Left lung (tissue), 10 donors: Measurements from ENCODE around the gene ESYT2. TPM values are rescaled to one million over a fixed set of nuclear protein-coding genes. Genes with fewer than 3 reads are reported as not detected.

ENCODE experiments used
- ATAC-seq: fragments of 200-7000 bp; cut with Tn5 transposase; one replicate; pipeline ENCODE4 v1.9.1; 2020; ENCODE audit warnings: moderate library complexity
- DNase-seq, 4 donors: peaks; one replicate each; pipeline ENCODE4 v3.0.0-alpha.2; 2013 to 2020
- H3K27ac ChIP-seq, 2 donors: fragments of 200-600 bp; sonication (generic) in 1 of 2; one replicate each; pipeline versions ENCODE4 v1.5.0 to v1.8.0; 2020 to 2021
- H3K27me3 ChIP-seq, 2 donors: fragments of 200-600 bp; sonication (generic) in 1 of 2; one replicate each; pipeline versions ENCODE4 v1.5.0 to v1.8.0; 2020 to 2021
- H3K36me3 ChIP-seq, 2 donors: fragments of 200-600 bp; sonication (generic) in 1 of 2; one replicate each; pipeline versions ENCODE4 v1.5.0 to v1.8.0; 2020 to 2021
- H3K4me1 ChIP-seq, 2 donors: fragments of 200-600 bp; one replicate each; pipeline ENCODE4 v1.8.0; 2021
- H3K4me3 ChIP-seq, 2 donors: fragments of 200-600 bp; sonication (generic) in 1 of 2; one replicate each; pipeline versions ENCODE4 v1.5.0 to v1.8.0; 2020 to 2021; ENCODE audit warnings: mild to moderate bottlenecking in 1 of 2
- H3K9me3 ChIP-seq, 2 donors: fragments of 200-600 bp; sonication (generic) in 1 of 2; one replicate each; pipeline versions ENCODE4 v1.5.0 to v1.8.0; 2020 to 2021
- intact Hi-C, 2 donors: fragments of 100-400 bp; cut with DNase I; formaldehyde crosslinking; loops; one replicate each; pipeline versions ENCODE4 v1.11.2 to v1.14.2; 2022
- polyA plus RNA-seq, 6 donors: library from polyadenylated mRNA; unstranded; fragments of 120-200 nt; gene quantifications; one replicate each; pipeline ENCODE4 v1.2.1, GENCODE V29; 2013; ENCODE audit not compliant: insufficient read length in 6 of 6
- total RNA-seq, 2 donors: library from RNA; stranded (reverse); fragmentation: NEBNext Ultra II Directional; extraction: Animal tissue kit (Norgen Biotek cat#: 25700); gene quantifications; one replicate each; pipeline ENCODE4 v1.2.1, GENCODE V29; 2021
- TF ChIP-seq, protein P1 (sequence below), 2 donors: fragments of 200-600 bp; sonication (generic) in 1 of 2; IDR thresholded peaks; one replicate each; pipeline versions ENCODE4 v1.5.0 to v1.8.0; 2021; ENCODE audit warnings: antibody characterized with exemption in 2 of 2
- donor health status: DM: no; HTN: yes; CAD: no.
- donor health status: DM: no; HTN: no; CAD: no.

ESYT2 gene
- total and polyA plus RNA-seq, 8 donors = 38.3 to 75.7 (median 43.3) TPM

- Histone ChIP-seq H3K4me1 (peaks cover 0 to 14% of the 10 kb centered on the region in 2 donors), H3K27me3 (no peaks in the 10 kb centered on the region), H3K27ac (no peak overlapping the region), H3K9me3 (no peaks in the 10 kb centered on the region), H3K36me3 (peaks cover 0 to 66% of the 10 kb centered on the region in 2 donors), H3K4me3 (no peak overlapping the region)
- no peak for DNase-seq
- TF ChIP-seq, protein P1, sequence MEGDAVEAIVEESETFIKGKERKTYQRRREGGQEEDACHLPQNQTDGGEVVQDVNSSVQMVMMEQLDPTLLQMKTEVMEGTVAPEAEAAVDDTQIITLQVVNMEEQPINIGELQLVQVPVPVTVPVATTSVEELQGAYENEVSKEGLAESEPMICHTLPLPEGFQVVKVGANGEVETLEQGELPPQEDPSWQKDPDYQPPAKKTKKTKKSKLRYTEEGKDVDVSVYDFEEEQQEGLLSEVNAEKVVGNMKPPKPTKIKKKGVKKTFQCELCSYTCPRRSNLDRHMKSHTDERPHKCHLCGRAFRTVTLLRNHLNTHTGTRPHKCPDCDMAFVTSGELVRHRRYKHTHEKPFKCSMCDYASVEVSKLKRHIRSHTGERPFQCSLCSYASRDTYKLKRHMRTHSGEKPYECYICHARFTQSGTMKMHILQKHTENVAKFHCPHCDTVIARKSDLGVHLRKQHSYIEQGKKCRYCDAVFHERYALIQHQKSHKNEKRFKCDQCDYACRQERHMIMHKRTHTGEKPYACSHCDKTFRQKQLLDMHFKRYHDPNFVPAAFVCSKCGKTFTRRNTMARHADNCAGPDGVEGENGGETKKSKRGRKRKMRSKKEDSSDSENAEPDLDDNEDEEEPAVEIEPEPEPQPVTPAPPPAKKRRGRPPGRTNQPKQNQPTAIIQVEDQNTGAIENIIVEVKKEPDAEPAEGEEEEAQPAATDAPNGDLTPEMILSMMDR (IDR thresholded peaks at IDR 0.05) = no peak
- ATAC-seq = no peak
- intact Hi-C loops = no loop called here
These were observed 94.4 kb downstream of the ESYT2 start for GRCh38 chr7:158734861-158735260.

DNA sequence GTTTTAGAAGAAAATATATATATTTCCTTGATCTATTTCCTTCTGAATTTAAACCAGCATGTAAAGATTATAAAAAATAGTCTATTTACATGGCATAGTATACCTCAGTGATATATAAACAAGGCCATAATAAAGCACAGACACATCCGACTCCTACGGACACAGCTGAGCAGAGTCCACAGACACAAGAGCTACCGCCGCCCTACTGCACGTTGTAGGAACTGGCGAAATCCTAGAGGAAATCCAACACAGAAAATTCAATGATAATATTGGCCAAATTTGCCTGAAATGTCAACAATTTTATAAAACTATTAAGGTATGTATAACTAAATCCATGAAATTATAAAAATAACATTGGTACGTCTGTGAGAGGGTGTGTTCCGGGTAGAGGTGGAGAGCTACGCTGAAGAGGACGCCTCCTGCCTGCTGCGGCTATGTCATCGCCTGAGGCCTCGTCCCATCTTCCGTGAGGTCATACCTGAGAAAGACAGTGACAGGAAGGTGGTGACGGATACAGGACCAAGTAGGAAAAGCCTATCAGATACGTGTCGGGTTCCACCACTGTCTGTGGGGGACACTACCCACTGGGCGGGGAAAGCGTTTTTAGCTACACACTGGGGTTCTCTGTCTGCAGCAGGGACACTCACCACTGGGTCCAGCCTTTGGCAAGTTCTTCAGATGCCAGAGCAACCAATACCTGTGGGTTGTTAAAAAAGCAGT, 95.4 kb downstream of the ESYT2 start:
- H3K4me1 ChIP-seq = peaks cover 0 to 10% of the 10 kb centered on the region in 2 donors
- ATAC-seq (no peak), DNase-seq (no peak)
- H3K9me3 ChIP-seq = no peaks in the 10 kb centered on the region
- TF ChIP-seq, protein P1 (IDR thresholded peaks at IDR 0.05) = no peak
- intact Hi-C loops = no loop called here
- H3K27ac ChIP-seq = no peak overlapping the region
- H3K27me3 ChIP-seq = no peaks in the 10 kb centered on the region
- no peak overlapping the region for H3K4me3 ChIP-seq
- peaks cover 0 to 58% of the 10 kb centered on the region in 2 donors for H3K36me3 ChIP-seq

DNA sequence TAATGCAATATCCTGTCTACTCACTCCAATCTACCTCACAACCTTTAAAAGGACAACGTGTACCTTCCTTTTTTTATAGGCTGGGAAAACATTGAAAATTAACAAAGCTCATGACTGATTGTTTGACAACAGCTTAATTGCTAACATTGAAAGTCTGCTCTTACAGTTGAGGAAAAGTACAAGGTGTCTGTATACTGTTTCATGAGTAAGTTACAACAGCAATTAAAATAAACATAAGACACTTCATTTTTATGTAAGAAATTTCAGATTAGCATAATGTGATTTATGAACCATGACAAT, 96.1 kb downstream of the ESYT2 start:
- Histone ChIP-seq H3K36me3 (peaks cover 0 to 52% of the 10 kb centered on the region in 2 donors), H3K27me3 (no peaks in the 10 kb centered on the region), H3K27ac (no peak overlapping the region), H3K4me1 (peaks cover 0 to 10% of the 10 kb centered on the region in 2 donors), H3K9me3 (no peaks in the 10 kb centered on the region), H3K4me3 (no peak overlapping the region)
- TF ChIP-seq, protein P1 (IDR thresholded peaks at IDR 0.05) = no peak
- ATAC-seq (no peak), DNase-seq (no peak)
- intact Hi-C loops = no loop called here

DNA sequence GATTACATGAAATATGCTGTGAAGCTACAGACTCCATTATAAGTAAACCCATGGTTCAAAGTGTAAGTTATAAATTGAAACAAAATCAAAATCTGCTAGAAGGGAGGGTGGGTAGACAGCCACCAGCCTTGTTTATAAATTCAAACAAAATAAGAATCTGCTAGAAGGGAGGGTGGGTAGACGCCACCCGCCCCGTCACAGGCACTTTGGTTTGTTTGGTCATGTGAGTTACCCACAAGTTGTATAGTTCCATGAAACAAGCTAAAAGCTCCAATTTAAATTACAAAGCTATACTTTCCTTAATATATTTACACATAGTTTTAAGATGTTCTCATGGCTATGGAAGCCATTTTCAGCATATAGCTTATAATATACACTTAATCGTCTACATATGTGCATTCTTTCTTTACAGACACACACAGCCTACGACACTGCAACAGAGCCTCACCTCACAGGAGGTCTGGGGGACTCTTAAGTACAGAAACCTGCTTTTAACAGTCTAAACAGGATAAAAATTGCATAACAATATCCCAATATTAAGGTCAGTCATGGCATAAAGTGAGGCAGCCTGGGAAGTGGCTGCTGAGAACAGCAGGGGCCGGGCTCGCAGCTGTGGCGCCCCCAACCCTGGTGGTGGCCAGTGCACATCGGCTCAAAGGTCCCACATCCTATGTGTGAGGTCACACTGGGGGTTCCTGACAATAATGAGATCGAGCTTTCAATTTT, 96.7 kb downstream of the ESYT2 start:
- Histone ChIP-seq H3K27ac (no peak overlapping the region), H3K4me1 (peaks cover 0 to 10% of the 10 kb centered on the region in 2 donors), H3K36me3 (peaks cover 0 to 48% of the 10 kb centered on the region in 2 donors), H3K27me3 (no peaks in the 10 kb centered on the region), H3K9me3 (no peaks in the 10 kb centered on the region), H3K4me3 (no peak overlapping the region)
- TF ChIP-seq, protein P1 (IDR thresholded peaks at IDR 0.05) = no peak
- intact Hi-C loops = no loop called here
- ATAC-seq = no peak
- no peak for DNase-seq

DNA sequence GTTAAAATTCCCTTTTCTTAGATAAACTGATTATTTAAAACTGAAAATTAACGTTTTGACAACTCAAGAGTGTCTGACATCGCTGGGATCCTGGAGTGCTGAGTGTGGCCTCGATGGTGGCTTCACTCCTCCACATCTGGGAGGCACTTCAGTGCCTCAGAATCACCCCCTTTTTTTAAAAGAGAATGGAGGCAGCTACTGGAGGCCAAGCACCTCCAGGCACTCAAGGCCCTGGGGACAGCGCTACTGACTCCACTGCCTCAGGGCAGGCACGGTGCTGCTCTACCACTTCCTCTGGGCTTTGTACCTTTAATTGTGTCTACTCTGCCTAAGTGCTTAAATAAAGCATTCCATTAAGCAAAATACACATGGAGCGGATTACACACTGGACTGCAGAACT, 97.5 kb downstream of the ESYT2 start:
- Histone ChIP-seq H3K4me1 (peaks cover 0 to 10% of the 10 kb centered on the region in 2 donors), H3K27me3 (no peaks in the 10 kb centered on the region), H3K9me3 (no peaks in the 10 kb centered on the region), H3K4me3 (no peak overlapping the region), H3K27ac (no peak overlapping the region), H3K36me3 (peaks cover 0 to 39% of the 10 kb centered on the region in 2 donors)
- intact Hi-C loops = no loop called here
- no peak for ATAC-seq
- TF ChIP-seq, protein P1 (IDR thresholded peaks at IDR 0.05) = no peak
- DNase-seq = no peak
